SK-N-MC (cell line): ENCODE results near the gene DOCK4.

ENCODE experiments used
- DNase-seq: peaks from one replicate; pipeline ENCODE4 v3.0.0-alpha.2; 2011; ENCODE audit warnings: low read depth, low spot score
- H3K27ac ChIP-seq: fragments of 200-600 bp; sonication (generic); 2 replicates; pipeline ENCODE4 v1.5.1; 2016; ENCODE audit warnings: mixed run types
- H3K36me3 ChIP-seq: fragments of 200-600 bp; sonication (generic); 2 replicates; pipeline ENCODE4 v1.6.1; 2017; ENCODE audit warnings: antibody characterized with exemption, low read length, mixed read lengths; ENCODE audit not compliant: insufficient read depth
- H3K4me3 ChIP-seq: fragments of 200-600 bp; sonication (generic); 2 replicates; pipeline ENCODE4 v1.5.1; 2016
- H3K9ac ChIP-seq: fragments of 200-600 bp; sonication (generic); 2 replicates; pipeline ENCODE4 v1.8.0; 2017; ENCODE audit warnings: mixed run types, mixed read lengths; ENCODE audit not compliant: insufficient read length
- H3K9me3 ChIP-seq: fragments of 200-600 bp; sonication (generic); 2 replicates; pipeline ENCODE4 v1.6.1; 2017; ENCODE audit warnings: low read depth, mild to moderate bottlenecking, antibody characterized with exemption, low read length, moderate library complexity, mixed read lengths
- EZH2 ChIP-seq: fragments of 200-600 bp; sonication (generic); IDR thresholded peaks from one replicate; pipeline ENCODE4 v1.6.1; 2017; ENCODE audit warnings: antibody characterized with exemption
- FOXP2 ChIP-seq: optimal IDR thresholded peaks from 2 replicates; pipeline ENCODE3; 2011; ENCODE audit warnings: mild to moderate bottlenecking, moderate library complexity; ENCODE audit not compliant: insufficient read depth; ENCODE audit errors: extremely low read length, control extremely low read depth
- POLR2AphosphoS5 ChIP-seq: IDR thresholded peaks from 2 replicates; pipeline ENCODE4 v1.6.1; 2012; ENCODE audit warnings: mild to moderate bottlenecking, low read depth, low read length, borderline replicate concordance

DOCK4 gene

DNA sequence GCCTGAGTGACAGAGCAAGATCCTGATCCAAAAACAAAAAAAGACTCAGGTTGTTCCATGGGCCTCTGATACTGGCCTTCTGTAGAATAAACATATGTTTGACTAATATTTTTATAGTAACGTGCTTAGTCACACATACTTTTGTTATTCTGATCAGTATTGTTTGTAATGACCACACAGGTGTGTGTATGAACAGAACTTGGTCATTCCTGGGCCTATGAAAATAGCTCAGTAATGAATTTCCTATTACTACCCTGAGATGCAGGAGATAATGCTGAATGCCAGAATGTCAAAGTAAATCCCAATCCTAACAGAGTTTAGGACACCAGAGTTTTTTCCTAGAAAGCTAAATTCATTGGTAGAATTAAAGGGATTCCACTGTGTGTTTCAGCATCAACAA lies 108.7 kb downstream of the DOCK4 start:
- Histone ChIP-seq H3K36me3 (no peaks in the 10 kb centered on the region), H3K9me3 (no peaks in the 10 kb centered on the region), H3K4me3 (no peak overlapping the region), H3K9ac (no peak overlapping the region), H3K27ac (no peak overlapping the region)
- no peak for DNase-seq
- no peak for TF ChIP-seq EZH2

DNA sequence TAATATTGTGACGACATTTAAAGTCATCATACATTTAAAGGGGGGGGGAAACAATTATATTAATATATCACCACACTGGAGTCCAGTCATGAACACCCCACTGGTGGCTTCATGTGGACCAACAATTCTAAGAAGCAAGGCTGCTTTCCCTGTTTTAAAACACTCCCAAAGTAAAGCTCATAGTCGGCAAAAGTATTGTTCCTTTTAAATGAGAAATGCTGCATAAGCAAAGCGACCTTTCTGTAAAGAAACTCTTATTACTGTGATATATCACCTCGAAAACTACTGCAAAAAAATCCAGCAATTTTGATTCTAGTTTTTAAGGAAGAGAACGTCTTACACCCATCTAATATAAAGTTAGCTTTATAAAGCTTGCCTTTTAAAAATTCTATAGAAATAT lies 112.8 kb downstream of the DOCK4 start:
- Histone ChIP-seq H3K9me3 (no peaks in the 10 kb centered on the region), H3K27ac (no peak overlapping the region), H3K36me3 (no peaks in the 10 kb centered on the region), H3K4me3 (no peak overlapping the region), H3K9ac (no peak overlapping the region)
- TF ChIP-seq POLR2AphosphoS5: no peak
- no peak for TF ChIP-seq FOXP2
- TF ChIP-seq EZH2: no peak
- no peak for DNase-seq

DNA sequence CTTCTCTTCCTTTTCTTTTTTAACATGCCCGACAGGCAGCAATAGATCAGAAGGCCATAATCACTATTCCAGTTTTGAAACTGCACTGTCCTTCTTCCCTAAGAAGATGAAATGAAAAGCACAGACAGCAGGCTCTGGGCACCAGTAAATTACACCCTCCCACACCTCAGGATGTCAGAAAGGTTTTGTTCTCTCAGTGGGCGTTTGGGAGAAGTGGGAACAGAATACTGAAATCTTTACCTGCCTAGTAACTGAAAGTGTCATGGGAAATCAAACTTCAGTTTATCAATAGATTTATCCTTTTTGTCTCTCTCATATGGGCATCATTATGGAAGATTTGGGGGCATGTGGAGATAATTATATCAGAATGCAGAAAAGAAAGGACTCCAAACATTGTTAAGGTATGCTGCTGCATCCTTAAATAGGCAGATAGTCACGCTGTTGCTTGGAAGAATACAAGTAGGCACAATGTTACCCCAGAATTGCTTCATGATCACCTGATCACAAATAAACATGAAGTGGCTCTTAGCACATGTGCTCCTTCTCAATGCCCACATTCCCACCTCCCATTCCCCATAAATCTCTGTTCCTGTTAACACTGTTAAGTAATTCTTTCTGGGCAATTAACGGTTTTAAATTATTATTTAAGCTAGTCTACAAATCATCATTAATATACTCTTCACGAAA lies 113.3 kb downstream of the DOCK4 start:
- Histone ChIP-seq H3K9ac (no peak overlapping the region), H3K4me3 (no peak overlapping the region), H3K9me3 (no peaks in the 10 kb centered on the region), H3K36me3 (no peaks in the 10 kb centered on the region), H3K27ac (no peak overlapping the region)
- TF ChIP-seq EZH2: no peak
- no peak for TF ChIP-seq POLR2AphosphoS5
- no peak for TF ChIP-seq FOXP2
- no peak for DNase-seq

DNA sequence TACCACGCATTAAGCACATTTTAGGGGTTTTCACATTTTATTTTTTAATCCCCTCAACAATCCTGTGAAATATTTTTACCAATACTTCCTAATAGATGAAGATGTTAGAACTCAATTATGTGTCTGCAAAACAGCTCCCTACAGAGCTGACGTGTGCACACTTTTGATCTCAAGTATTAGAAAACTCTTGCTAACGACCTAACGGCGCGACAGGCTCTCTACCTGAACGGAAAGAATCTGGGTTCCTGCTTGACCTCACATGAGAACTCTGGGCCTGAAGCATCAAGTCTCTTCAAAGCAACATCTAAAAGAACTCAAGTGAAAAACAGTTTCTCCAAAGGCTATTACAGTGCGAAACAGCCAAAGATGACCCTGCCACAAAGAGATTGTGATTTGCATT lies 113.9 kb downstream of the DOCK4 start:
- Histone ChIP-seq H3K36me3 (no peaks in the 10 kb centered on the region), H3K4me3 (no peak overlapping the region), H3K9me3 (no peaks in the 10 kb centered on the region), H3K27ac (no peak overlapping the region), H3K9ac (no peak overlapping the region)
- TF ChIP-seq EZH2: no peak
- TF ChIP-seq POLR2AphosphoS5: no peak
- no peak for TF ChIP-seq FOXP2
- DNase-seq: no peak

DNA sequence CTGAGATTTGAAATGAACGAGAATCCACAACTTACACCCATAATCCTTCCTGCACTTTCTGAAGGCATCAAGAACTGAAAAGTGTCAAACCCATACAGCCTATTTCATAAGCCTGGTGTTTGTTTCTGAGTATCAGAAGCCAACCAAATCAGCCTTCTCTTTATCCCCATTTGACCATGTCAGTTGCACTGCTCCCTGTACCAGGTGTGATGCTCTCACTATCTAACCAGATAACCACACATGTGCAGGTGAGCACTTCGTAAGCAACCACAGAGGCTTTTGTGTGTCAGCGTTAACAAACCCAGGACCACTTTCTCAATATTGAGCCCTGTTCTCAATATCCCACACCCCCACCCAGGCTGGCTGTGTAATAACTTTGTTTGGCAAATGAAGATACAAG lies 114.4 kb downstream of the DOCK4 start:
- TF ChIP-seq POLR2AphosphoS5 (no peak), FOXP2 (no peak), EZH2 (no peak)
- Histone ChIP-seq H3K36me3 (no peaks in the 10 kb centered on the region), H3K4me3 (no peak overlapping the region), H3K27ac (no peak overlapping the region), H3K9ac (no peak overlapping the region), H3K9me3 (no peaks in the 10 kb centered on the region)
- DNase-seq: no peak

DNA sequence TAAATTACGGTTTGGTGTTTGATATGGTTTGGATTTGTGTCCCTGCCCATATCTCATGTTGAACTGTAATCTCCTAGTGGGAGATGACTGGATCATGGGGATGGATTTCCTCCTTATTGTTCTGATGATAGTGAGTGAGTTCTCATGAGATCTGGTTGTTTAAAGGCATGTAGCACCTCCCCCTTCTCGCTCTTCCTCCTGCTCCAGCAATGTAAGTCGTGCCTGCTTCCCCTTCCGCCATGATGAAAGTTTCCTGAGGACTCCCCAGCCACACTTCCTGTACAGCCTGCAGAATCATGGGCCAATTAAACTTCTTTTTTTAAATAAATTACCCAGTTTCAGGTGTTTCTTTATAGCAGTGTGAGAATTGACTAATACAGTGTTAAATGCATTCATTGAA lies 116.6 kb downstream of the DOCK4 start:
- Histone ChIP-seq H3K27ac (no peak overlapping the region), H3K9ac (no peak overlapping the region)
- no peak for DNase-seq

DNA sequence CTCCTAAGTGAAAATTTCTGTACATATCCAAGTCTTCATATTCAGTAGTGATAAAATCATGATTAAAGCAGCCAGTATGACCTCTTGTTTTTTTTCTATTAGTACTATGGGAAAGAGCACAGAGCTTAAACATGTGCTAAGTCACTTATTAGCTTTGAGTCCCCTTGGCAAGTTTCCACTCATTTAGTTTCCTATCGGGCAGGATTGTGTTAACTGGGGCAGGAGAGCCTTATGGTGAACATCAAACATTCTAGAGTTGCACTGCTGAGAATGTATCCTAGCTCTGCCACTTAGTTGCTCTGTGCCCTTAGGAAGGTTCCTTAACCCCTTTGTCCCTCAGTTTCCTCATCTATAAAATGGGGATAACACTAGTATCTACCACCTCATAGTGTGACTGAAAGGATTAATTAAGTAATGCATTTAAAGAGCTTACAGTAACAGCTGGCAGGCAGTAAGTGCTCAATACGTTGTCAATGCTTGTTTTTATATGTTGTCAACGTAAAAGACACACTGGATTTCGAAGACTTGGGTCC lies 117.6 kb downstream of the DOCK4 start:
- no peak overlapping the region for H3K9ac ChIP-seq
- TF ChIP-seq EZH2 (no peak), POLR2AphosphoS5 (no peak), FOXP2 (no peak)
- DNase-seq: no peak
- no peak overlapping the region for H3K4me3 ChIP-seq
- no peaks in the 10 kb centered on the region for H3K9me3 ChIP-seq
- no peaks in the 10 kb centered on the region for H3K36me3 ChIP-seq
- no peak overlapping the region for H3K27ac ChIP-seq

More for the DNA sequence above, 116.6 kb downstream of the DOCK4 start:
- H3K4me3 ChIP-seq: no peak overlapping the region
- no peaks in the 10 kb centered on the region for H3K36me3 ChIP-seq
- no peak for TF ChIP-seq FOXP2
- no peak for TF ChIP-seq POLR2AphosphoS5
- TF ChIP-seq EZH2: no peak
- H3K9me3 ChIP-seq: no peaks in the 10 kb centered on the region

DNA sequence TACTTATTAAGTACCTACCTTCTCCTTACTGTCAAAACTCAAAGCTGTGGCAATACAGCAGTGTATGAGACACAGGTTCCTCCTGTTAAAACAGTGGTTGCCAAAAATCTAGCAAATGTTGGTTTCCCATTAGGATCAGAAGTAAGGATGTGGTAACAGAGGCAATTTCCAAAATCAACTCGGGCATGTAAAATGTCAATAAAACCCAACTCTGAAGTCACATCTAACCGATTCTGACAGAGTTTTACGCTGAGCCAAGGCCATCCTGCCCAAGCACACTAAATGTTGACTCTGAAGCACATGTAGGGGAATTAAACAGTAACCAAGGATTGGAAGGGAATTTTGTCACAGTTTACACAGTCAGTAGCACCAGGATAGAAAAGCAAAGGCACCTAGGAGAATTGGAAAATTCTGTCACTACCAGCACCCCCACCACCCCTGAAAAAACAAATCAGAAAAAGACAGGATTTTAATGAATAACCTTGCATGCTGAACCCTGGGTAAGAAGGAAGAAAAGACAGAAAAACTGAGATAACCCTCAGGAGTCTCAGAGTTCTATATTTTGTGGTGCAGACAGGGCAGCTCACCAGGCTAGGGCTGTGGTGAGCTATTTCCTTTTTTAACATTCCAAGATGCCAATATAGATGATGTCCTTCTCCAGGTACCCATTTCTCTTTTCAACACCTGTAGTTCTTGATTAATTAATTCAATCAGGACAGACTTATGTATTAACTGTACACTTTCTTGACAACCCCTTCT lies 119.5 kb downstream of the DOCK4 start:
- Histone ChIP-seq H3K9ac (no peak overlapping the region), H3K9me3 (no peaks in the 10 kb centered on the region), H3K36me3 (no peaks in the 10 kb centered on the region), H3K4me3 (no peak overlapping the region), H3K27ac (no peak overlapping the region)
- no peak for DNase-seq
- TF ChIP-seq FOXP2: no peak
- TF ChIP-seq POLR2AphosphoS5: no peak
- no peak for TF ChIP-seq EZH2
